ENCODE data around the gene OSBPL3.
"Not testable (repeated sequence)": the region's sequence is repeated elsewhere in the genome, so short reads cannot be mapped to it uniquely, and the experiment has no call there.

The OSBPL3 gene

GRCh38 chr7:24979863-24980533, at the start of gene OSBPL3:
TSS of gene OSBPL3 (minus strand) at chr7:24980178. CDS start at chr7:24892472, 87,706 bp downstream.
- DNase-seq = peak; percentile 88

- DNase-seq = no peak
These were observed 49.1 kb upstream of the OSBPL3 start for GRCh38 chr7:25029075-25029474.

DNA sequence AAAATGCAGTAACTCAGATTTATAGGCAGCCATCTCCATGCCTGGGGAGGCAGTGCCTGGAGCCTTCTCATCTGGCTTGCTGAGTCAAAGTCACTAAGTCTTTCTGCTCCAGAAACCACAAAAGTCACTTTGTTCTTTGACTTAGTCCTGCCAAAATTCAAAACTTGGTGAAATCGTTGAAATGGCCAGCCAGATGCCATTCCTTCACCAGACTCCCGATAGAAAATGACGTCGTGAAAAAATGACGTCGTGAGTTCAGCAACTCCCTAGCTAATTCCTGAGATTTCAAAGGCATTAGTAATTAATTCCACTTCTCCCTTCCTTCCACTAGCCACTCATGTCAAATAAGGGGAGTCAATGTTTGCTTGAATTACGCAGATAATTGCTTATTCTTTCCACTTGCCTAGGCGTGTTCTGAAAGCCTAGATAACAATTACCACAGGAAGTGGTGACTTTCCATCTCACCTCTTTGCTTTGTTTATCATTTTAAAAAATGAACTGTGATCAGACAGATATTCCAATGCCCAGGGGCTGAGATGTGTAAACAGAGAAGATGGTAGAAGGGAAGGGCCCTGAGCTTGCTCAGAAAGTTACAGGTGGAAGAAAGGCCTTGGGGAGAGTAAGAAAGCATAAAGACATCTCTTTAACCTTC, 48.5 kb upstream of the OSBPL3 start:
- DNase-seq = peak; percentile 6

DNA sequence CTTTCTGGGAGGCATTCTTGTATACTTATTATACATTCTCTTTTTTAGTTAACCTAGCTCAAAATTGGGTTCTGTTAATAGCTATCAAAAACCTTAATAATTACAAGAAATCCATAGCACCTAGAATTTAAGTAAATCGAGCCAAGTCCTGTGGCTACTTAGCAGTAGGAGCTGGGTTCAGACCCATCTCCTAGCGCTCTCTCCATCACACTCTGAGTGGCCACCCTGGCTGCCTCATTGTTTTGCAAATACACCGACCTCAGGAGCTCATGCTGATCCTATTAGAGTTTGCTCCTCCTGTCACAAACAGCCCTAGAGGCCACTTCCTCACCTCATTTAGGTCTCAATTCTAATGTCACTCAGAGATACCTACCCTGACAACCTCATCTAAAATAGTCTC, 46.2 kb upstream of the OSBPL3 start:
- no peak for DNase-seq

DNA sequence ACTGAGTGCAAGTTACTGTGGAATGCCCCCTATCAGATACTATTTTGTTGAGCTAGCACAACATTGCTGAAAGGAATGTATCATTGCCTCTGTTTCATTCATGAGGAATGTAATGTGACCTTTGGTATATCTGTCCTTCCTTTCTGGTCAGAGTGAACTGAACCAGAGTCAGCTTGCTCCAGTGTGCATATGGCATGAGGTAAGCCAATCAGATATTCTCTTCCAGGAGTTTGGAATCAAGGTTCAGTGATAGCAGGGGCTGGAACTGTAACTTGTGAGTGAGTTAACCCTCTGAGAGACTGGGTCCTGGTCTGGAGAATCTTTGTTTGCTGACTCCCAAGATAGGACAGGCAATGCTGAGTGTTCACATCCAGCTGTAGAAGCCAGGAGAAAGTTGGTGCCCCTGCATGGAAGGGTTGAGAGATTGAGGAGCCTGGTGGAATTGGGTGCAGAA, 45.3 kb upstream of the OSBPL3 start:
- DNase-seq = no peak

GRCh38 chr7:25024066-25024465, 44.1 kb upstream of the OSBPL3 start:
- DNase-seq = no peak

- DNase-seq = not testable (repeated sequence)
These were observed 37.7 kb upstream of the OSBPL3 start for GRCh38 chr7:25017671-25018070.

DNA sequence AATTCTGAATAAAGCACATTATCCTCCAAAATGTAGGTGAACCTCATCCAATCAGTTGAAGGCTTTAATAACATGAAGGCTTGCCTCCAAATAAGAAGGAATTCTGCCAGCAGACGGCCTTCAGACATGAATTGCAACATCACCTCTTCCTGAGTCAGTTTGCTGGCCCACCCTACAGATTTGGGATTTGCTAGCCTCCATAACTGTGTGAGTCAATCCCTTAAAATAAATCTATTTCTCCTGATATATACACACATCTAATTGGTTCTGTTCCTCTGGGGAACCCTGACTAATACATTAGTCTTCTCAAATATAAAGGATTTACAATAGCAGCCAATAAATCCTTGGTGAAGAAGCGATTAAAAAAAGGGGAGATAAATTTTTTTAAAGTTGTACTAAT, 34.8 kb upstream of the OSBPL3 start:
- DNase-seq = no peak

GRCh38 chr7:25012710-25013109, 32.7 kb upstream of the OSBPL3 start:
- DNase-seq = not testable (repeated sequence)

- no peak for DNase-seq
These were observed 32.3 kb upstream of the OSBPL3 start for GRCh38 chr7:25012254-25012653.

- DNase-seq = no peak
These were observed 29.3 kb upstream of the OSBPL3 start for GRCh38 chr7:25009257-25009656.

- DNase-seq = no peak
These were observed 27.7 kb upstream of the OSBPL3 start for GRCh38 chr7:25007668-25008067.

- no peak for DNase-seq
These were observed 26.3 kb upstream of the OSBPL3 start for GRCh38 chr7:25006276-25006675.

- DNase-seq = no peak
These were observed 25.7 kb upstream of the OSBPL3 start for GRCh38 chr7:25005658-25006057.

GRCh38 chr7:25002786-25003185, 22.8 kb upstream of the OSBPL3 start:
- no peak for DNase-seq

DNA sequence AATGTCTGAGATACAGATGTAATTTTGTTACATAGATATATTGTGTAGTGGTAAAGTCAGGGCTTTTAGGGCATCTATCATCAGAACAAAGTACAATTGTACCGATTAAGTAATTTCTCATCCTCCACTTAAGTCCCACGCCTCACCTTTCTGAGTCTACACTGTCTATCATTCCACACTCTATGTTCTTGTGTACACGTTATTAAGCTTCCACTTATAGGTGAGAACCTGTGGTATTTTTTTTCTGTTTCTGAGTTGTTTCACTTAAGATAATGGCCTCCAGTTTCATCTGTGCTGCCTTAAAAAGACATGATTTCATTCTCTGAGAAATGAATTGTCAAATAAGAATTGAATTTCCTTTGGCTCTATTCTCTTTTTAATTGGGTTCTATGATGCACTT, 15.5 kb upstream of the OSBPL3 start:
- DNase-seq = no peak

DNA sequence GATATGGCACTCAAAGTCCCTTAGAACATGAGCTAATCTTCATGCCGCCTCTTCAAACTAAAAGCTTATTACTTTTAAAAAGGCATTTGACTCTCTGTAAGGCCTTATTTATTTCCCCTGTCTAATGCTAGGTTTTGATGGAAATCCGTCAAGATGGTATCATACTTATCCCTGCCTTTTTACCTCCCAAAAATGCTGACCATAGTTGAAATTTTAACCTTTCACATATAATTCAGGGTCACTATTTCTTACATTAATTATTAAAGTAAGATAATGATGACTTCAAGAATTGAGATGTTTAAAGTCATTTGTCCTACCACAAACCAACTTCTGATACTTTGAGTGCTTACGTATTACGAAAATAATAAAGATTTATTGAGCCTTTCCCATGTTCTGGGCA, 12.3 kb upstream of the OSBPL3 start:
- DNase-seq = no peak

- DNase-seq = peak; percentile 69
These were observed 11.4 kb upstream of the OSBPL3 start for GRCh38 chr7:24991353-24991752.

DNA sequence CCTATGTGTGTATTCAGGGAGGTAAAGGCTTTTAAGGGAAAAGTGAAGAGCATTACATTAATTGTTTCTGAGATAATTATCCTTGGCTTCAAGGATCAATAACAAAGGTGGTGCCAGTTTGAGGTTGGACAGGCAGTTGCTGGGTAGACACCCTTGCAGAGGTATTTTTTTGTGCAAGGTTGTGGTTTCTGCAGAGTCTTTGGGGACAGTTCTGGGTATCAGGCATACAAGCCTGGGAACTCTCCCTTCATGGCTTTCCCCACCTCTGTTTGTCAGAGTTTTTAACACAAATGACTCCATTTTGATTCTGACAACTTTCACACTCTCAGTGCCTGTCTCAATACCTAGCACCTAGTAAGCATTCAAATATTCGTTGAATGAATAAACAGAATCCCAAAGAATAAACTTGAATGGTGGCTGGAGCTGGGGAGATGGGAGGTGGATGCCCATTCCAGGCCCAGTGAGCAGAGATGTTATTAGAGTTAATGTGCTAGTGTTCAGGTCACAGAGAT, 7.4 kb upstream of the OSBPL3 start:
- DNase-seq = no peak

DNA sequence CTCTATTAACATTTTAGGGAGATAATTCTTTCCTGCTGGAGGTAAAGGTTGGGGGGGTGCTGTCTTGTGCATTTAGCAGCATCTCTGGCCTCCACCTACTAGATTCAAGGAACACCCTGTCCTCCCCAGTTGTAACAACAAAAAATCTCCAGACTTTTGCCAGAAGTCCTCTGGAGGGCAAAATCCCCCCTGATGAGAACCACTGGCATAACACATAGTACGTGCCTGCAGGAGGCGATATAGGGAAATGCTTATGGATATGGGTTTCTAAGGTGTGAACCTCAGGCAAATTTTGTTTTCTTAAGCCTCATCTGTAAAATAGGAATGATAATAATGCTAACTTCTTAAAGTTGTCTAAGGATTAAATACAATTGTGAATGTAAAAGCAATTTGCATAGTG, 2.9 kb upstream of the OSBPL3 start:
- DNase-seq = no peak

GRCh38 chr7:24981171-24981951, 1.4 kb upstream of the OSBPL3 start:
- peak; percentile 47 for DNase-seq

GRCh38 chr7:24980534-24981170, 674 bp upstream of the OSBPL3 start:
- peak; percentile 81 for DNase-seq

DNA sequence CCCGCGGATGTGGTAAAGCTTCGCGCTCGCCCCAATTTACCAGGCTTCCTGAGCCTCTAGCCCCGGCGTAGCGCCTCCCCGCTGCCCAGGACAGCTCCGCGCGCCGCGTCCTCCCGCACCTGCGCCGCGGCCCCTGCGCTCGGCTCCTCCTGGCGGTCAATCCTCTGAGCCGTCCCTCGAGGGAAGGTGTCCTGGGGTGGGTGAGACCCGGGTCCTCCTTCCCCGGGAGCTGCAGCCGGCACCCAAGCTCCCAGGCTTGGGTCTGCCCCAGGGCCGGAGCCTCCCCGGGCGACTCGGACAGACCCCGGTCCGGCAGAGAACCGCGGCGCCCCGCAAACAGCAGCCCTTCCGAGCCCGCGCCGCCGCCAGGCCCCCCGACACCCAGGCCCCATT, 512 bp downstream of the OSBPL3 start:
- DNase-seq = peak; percentile 54

All from DMS79 treated with DMSO at 0.1 percent for 48 hours (cell line).